HG02840 (cell line): ENCODE results near the gene PCNX2.

Experiments used
- ATAC-seq: cut with Tn5 transposase; IDR thresholded peaks from one replicate; pipeline ENCODE4 v1.9.1; 2021; ENCODE audit warnings: mild to moderate bottlenecking, moderate library complexity, moderate number of reproducible peaks; ENCODE audit not compliant: unreplicated experiment, low FRiP score

The PCNX2 gene

DNA sequence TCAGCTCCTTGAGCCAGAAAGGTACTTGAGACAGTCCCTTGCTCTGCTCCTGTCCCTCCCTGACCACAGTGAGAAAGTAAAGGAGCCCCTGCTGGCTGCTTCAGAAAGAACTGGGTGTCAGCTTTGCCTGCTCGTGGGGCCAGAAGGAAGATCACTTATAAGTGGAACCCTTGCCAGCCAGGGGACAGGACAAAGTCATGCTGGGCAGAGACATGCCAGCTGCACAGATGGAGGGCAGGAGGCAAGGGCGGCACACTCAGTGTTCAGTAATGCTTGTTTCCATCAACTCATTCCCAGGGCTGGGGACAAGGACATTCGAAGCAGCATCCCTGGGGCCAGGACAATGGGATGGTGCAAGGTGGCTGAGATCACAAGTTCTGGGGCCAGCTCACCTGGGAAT is 303.3 kb downstream of the PCNX2 start:
- ATAC-seq, result no peak

DNA sequence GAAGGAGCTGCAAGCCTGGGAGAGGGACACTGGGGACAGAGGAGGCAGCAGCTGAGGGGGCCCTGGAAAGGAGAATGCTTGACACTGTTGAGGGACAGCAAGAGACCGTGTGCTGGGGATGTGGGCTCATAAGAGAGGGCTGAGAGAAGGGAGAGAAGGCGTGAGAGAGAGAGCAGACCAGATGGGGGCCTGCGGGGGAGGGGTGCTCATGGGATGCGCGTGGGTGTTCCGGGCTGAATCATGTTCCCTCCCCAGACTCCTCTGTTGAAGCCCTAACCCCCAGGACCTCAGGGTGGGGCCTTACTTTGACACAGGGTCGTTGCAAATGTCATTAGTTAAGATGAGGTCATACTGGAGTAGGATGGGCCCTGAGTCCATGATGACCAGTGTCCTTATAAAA is 304.3 kb downstream of the PCNX2 start:
- ATAC-seq, result no peak

DNA sequence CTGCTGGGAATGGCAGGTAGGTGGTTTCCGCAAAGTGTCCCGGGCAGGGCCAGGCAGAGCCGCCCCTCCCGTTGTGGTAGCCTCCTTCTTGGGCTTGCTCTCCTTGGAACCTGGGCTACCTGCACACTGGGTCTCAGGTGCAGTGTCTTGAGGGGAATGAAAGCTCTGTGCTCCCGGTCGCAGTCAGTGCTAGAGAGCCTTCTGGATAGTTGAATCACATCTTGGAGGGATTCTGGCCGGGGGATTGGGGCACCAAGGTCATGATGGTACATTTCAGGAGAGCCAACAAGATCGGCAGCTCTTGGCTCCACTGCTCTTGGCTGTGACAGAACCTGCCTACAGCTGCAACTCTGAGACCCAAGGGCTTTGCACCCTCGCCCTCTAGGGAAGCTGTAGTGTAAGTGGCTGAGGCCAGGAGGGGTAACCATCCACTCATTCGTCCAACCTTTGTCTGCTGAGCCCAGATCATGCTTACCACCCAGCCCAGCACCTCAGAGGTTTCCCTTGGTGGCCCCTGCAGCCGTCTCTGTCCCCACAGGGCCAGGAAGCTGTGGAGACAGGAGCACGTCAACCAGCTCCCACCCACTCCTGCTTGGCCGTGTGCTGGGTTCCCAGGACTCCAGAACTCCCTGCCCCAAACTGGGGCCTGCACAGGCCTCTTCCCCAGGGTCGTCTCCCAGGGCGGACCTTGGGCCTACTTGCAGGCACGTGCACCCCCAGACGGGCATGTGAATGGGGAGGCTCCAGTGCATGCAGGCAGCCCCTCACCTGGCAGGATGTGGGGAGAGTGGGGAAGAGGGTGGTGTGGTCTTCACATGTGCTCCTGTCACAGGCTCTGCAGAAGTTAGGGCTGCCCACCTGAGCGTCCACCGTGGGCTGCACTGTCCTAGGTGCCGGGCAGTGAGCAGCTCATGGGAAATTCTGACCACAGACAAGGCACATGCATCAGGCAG is 305.1 kb downstream of the PCNX2 start:
- no peak for ATAC-seq

DNA sequence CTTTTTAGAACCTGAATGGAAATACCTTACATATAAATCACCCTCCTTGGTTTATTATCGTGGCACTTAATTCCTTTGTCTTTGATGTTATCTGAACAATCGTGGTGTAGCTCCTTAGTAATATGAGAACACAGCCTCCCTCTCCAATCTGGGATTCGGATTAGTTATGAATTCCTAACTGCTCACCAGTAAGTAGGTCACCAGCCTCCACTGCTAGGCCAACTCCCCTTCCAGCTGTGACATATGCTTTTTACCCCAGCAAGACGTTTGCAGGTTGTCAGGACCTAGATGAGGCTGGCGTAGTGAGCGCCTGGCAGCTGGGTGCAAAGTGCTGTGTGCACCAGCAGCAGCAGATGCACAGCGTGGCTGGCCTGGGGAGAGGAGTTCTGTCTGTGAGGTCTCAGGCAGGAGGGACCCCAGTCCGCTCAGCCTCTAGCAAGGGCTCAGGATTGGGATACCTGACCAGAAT is 306.9 kb downstream of the PCNX2 start:
- ATAC-seq, result no peak

DNA sequence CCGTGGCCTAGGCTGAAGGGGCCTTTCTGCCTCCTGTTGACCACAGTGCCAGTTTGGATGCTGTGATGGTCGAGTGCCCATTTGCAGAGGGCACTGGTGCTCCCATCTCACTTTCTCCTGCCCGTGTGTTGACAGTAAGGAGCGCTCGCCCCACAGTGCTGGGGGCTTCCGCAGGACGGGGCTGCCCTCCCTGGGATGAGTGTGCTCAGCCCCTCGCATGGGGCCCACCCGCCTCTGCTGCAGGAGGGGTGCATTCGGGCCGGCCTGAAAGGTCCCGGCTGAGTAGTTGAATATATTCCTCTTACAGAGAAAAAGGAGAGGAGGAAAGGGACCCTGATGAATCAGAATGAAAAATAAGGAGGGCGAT is 307.8 kb downstream of the PCNX2 start:
- ATAC-seq, result no peak

DNA sequence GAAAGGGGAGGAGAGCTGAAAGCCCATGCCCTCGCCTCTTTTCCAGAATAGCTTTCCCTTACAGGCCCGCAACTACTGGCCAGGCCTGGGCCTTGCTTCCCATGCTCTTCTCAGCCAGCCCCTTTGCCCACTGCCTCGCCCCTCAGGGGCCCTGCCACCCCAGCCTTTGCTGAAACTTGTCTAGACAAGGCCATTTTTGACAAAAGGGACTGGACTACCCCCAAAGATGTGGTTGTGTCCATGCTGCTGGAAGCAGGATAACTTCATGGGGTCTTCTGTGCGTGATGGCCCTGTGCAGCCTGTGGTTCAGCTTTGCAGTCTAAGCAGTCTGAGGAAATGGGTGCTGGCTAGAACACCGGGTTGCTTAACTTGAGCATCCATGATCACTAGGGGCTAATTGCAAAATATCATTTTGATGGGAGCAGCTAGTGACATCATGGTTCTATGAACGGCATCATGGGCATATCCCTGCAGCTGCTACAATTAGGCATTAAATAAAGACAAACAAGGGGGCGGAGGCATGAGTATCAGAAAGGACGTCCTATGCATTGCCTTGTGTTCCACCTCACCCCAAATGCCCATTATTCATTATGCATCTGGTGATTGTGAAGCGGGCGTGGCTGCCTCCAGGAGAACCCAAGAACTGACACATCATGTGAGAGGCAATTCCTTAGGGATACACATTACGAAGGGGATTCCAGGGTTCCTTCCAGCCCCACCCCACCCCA is 308.3 kb downstream of the PCNX2 start:
- ATAC-seq, result no peak

DNA sequence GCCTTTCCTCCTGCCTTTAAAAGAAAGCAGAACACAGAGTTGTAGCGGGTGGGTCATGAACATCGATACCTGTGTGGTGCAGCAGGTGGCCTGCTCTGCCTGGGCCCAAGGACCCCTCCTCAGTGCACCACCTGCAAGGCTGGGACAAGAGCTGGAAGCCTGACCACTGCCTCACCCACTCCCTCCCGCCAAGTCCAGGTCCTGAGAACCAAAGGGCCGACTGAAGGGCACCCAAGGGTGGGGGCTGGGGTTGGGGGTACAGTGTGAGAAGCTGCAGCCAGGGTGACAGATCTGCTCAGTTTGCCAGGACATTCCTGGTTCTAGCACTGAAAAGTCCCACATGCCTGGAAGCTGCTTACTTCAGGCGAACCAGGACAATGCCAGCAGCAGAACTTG is 309.0 kb downstream of the PCNX2 start:
- no peak for ATAC-seq

DNA sequence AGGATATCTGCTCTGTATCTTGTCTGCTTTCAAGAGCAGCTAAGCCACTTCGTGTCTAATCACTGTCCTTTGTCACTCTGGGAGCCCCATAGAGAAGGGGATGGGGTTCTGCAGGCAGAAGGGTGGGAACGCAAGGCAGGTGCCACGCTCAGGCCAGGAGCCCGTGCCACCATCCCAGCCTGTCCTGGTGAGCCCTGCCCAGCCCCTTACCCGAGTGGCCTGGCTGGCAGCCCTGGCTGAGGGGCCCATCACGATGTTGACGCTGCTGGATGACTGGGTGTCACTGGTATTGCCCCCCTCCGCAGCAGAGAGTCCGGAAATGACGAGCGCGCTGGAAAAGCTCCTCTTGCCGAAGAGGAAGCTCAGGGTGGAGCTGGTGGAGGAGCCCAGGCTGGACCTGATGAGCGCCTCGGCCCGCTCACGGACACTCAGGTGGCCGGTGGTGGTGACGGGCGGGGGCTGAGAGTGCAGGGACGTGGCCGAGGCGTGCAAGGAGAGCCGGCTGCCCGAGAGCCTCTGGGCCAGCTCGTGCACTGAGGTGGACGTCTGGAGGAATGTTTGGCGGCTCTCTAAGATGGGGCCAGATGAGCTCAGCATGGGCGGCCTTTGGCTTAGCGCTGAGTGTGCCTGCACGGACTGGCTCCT is 309.5 kb downstream of the PCNX2 start:
- no peak for ATAC-seq

DNA sequence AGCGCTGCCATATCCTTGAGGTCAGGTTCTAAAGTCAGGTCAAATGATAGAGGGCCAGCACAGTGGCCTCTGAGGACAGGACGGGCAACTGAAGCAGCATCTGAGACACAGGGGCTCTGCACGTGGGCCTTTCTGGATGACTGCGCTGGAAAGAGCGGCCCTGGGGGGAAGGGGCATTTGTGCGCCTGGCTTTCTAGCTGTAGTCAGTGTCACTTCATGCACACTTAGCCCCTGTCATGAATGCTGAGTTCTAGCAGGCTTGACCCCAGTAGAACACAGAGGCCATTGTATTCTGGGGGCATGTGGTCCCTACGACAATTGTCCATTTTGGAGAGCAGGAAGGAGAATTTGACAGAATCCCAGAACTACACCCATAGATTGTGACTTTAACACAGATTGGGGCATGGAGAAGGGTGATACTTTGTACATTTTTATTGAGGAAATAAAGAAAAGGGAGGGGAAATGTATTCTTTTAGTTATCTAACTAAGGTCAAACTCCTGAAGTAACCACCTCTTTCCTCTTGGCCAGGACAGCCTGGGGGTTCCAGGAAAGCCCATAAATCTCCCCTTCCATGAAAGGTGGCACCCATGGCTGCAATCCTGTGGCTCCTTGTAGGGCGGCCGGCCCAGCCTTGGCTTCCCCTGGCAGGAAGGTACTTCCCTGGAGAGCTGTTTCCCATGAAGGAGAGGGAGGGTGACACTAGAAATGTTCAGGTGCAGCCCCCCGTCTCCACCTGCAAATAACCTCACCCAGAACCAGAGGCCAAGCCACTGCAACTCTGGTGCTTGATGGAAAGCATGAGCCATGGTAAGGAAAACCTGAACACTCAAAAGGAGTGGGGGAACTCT is 310.7 kb downstream of the PCNX2 start:
- no peak for ATAC-seq

DNA sequence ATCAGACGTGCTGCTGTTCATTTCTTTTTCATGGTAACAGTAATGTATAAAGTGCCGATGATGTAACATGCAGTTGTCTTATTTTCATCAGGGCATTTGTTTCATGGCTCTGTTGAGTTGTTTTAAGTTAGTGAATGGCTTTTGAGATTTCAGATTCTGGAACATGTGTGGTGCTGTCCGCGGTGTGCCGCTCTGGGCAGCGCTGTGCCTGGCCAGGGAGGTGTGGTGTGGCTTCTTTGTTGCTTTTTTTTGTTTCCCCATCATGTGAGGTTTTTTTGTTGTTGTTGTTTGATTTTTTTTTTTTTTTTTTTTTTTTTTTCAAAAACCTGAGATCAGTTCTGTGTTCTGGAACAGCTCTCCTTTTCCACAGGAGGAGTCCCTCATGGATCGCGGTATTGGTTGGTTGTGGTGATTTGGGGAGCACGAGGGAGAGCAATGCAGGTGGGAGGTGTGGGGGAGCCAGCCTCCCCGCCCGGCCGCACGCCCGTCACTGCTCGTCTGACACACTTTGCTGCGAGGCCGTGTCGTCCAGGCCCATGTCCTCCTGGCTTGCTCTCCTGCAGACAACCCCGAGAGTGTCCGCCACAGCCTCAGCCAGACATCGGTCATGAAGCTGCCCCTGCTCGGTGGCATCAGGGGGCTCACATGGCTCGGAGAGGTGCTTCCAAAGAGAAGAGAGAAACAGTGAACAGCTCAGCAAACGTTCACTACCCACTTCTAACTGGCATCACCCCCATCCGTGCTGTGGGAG is 311.5 kb downstream of the PCNX2 start:
- no peak for ATAC-seq

DNA sequence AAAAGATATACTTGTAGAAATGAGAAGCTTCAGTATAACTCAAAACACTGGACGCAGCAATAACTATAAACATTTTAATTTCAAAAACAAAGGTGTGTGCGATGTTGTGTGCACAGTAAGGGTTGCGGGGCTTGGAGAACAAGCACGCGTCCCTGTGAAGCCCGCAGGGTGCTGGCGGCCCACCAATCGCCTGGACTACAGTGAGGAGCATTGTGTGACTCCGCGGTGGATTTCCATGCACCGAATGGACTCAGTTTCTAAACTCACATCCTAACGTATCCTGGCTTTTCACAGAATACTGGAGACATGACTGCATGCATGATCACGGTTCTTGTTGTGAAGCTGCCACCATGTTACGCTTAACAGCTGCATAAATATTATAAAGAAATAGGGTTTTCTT is 312.1 kb downstream of the PCNX2 start:
- ATAC-seq, result no peak

DNA sequence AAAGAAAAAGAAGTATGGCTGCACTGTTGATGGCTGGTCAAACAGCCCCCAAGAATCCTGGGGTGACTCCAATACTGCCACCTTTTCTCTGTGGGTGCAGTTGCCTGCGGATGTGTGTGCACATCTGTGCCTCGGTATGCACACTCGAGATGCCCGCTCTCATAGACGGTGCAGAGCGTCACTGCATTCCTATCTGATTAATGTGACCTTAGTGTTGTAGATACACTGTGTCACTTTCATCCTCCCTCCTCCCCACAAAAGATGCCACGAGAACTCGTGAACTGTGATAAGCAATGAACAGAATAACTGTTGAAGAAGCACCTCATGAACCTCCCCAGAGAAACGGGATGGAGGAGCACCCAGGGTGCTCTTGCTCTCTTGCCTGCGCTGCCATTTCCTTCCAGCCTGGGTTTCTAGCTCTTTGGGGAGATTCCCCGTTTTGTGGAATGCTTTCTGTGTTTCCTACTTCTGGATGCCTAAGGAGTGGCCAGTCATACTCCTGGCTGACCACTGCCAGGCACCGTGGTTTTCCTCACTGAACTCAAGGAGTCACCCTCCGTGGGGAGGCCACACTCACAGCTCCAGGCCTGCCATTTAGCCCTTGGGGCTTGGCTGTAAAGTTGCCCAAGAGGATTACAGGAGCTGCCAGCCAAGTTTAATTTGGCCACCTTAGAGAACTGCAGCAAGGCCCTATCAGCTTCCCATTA is 313.1 kb downstream of the PCNX2 start:
- ATAC-seq, result no peak

DNA sequence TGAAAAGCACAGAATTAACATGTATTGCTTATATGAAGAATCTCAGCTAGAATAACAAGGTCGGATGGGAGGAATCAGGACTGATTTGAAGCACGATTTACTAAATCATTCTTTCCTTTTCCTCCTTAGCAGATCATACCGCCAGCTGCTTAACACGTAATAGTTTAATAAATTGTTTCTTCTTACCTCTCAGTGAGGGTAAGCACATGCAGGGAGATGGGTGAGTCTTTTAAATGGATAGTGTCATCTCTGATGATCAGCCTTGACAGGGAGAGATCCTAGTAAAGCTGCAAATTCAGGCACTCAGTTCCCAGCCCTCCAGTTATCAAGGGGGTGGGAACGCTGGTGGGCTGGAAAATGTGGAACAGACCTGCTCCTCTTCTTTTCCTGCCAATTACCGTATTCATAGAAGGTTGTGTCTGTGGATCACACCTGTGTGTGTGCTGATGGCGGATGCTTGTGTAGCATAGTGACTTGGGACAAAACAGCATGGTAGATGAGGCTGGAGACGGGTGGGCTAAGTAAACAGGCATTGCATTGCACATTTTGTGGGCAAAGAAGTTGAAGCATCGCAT is 314.5 kb downstream of the PCNX2 start:
- ATAC-seq, result no peak

DNA sequence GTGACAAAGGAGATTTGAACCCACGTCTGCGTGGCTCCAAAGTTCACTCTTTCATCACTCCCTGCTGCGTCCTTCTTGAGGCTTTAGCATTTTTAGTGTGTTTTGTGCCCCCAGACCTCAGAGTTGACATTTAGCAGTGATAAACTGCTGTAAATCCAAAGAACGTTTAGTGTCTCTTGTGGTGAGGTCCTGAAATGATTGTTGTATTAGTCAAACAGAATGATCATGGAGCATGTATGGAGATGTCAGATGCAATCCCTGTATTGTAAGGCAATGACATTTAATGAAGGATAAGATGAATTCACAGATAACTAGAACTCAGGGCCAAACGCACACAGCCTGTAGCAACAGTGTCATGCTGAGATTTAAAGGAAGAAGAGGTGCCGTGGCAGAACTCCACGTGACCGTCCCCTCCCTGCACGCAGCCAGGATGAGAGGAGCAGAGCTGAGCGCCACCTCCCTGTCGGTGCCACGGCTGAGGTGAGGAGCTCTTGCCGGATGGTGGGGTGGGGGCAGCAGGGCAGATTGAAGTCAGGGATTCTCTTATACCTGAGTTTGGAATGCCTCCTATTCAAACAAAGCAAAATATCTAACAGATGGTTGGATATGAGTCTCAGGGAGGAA is 315.1 kb downstream of the PCNX2 start:
- ATAC-seq, result no peak

DNA sequence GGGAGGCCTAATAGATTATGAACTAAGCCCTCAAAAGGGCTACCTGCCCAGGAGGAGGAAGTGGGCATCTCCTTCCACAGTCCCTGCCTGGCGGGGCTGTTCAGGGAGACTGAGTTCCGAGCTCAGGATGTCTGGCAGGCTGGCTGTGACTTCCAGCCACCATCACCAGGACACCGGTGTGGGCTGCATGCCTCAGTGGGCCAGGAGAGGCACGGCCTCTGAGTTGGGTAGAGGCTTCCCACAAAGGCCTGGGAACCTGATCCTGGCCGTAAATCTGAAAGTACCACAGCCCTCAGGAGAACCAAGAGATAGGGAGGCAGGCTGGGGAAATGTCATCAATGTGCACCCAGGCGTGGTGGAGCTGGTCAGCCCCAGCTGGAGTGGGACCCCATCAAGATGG is 316.0 kb downstream of the PCNX2 start:
- ATAC-seq, result no peak

DNA sequence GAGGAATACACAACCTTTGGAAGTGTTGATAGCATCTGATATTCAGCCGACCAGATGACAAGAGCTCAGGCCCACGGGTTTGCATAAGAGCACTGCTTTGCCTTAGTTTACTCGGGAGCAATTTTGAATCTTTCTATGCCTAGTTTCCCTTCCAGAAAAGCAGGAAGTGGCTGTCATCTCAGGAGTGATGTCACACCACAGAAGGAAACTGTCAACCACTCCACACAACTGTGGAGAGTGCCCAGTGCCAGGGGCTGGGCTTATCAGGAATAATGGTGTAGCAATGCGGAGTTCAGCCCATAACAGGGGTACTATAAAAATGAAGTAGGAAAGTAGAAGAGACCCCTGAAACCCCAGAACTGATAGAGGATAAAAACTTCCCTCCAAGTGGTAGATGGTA is 316.7 kb downstream of the PCNX2 start:
- ATAC-seq, result no peak

DNA sequence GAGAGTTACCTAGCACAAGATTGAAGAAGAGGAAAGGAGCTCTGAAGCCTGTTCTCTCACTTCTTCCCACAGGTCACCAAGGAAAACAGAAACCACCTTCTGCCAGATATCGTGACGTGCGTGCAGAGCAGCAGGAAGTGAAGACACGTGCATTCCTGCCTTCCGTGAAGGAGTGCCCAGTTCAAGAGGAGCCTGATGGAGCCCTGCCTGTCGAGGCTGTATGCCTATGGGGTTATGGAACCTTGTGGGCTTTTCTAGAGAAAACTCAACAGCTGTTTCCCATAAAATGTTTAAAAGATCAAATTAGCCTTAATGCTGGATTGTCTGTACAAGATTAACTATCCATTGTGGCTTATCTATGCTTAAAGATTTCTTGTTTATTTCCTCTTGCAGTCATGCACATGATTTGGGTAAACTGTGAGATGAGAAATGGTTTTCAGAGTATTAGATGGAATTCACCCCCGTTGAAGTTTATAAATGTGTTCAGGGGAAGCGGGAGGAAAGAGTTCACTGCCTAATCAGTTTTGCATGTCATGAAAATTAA is 317.4 kb downstream of the PCNX2 start:
- ATAC-seq, result no peak

DNA sequence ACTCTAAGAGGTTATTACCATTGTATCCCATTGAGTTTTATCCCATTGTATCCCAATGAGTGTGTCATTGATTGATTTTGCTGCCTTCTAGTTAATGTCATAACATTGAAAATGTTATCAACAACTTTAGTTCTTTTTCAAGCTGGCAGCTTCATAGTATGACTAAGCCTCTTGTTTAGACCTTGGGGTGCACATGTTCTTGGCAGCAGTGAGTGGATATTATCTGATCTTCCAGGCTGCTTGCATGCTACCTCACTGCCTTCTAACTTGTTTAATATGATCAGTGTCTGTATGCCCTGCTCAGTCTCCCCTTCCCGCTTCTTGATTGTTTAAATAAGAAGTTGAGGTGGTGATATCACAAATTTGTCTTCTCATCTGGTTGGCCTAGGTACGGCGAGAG is 320.6 kb downstream of the PCNX2 start:
- ATAC-seq, result no peak
